Right atrium auricular region (tissue), 2 donors: Measurements from ENCODE around the gene SMARCA4. TPM values are rescaled to one million over a fixed set of nuclear protein-coding genes. Genes with fewer than 3 reads are reported as not detected.

Source experiments
- DNase-seq: peaks from one replicate; pipeline ENCODE4 v3.0.0-alpha.2; 2019; ENCODE audit warnings: low spot score
- H3K27ac ChIP-seq, 2 donors: fragments of 200-600 bp; sonication (generic); 1 replicate in 1 of 2; 2 replicates in 1 of 2; pipeline ENCODE4 v1.5.1; 2016 to 2019
- H3K27me3 ChIP-seq, 2 donors: fragments of 200-600 bp; sonication (generic); one replicate each; pipeline versions ENCODE4 v1.5.1 to v1.6.0; 2017 to 2019
- H3K36me3 ChIP-seq: fragments of 200-600 bp; sonication (generic); one replicate; pipeline ENCODE4 v1.5.1; 2016
- H3K4me1 ChIP-seq, 2 donors: fragments of 200-600 bp; sonication (generic); one replicate each; pipeline versions ENCODE4 v1.5.1 to v1.6.0; 2017 to 2019
- H3K4me3 ChIP-seq, 2 donors: fragments of 200-600 bp; sonication (generic); 1 replicate in 1 of 2; 2 replicates in 1 of 2; pipeline ENCODE4 v1.5.1; 2017 to 2019; ENCODE audit warnings: mild to moderate bottlenecking in 1 of 2, moderate library complexity in 1 of 2
- H3K9me3 ChIP-seq, 2 donors: fragments of 200-600 bp; sonication (generic); one replicate each; pipeline ENCODE4 v1.5.1; 2019
- total RNA-seq, 2 donors: library from RNA; depleted of rRNA; stranded (reverse); fragments of >200 nt; gene quantifications; one replicate each; pipeline ENCODE4 v1.1.0, GENCODE V29; 2016
- TF ChIP-seq, protein P1 (sequence below), 2 donors: fragments of 200-600 bp; sonication (generic); IDR thresholded peaks; one replicate each; pipeline ENCODE4 v1.5.1; 2019; ENCODE audit warnings: antibody characterized with exemption in 2 of 2

The SMARCA4 gene
- total RNA-seq, 2 donors from 2014 or later: 29.9 to 41.7 TPM

DNA sequence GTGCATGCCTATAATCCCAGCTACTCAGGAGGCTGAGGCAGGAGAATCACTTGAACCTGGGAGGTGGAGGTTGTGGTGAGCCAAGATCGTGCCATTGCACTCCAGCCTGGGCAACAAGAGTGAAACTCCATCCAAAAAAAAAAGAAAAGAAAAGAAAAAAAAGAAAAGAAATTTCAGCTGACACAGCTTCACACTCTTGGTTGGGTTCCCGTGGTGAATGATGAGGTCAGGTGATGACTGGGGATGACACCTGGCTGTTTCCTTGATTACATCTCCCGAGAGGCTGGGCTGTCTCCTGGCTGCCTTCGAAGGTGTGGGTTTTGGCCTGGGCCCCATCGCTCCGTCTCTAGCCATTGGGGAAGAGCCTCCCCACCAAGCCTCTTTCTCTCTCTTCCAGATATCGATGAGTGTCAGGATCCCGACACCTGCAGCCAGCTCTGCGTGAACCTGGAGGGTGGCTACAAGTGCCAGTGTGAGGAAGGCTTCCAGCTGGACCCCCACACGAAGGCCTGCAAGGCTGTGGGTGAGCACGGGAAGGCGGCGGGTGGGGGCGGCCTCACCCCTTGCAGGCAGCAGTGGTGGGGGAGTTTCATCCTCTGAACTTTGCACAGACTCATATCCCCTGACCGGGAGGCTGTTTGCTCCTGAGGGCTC is 150.4 kb downstream of the SMARCA4 start:
- Histone ChIP-seq H3K4me1 (no peaks in the 10 kb centered on the region), H3K27me3 (no peaks in the 10 kb centered on the region), H3K9me3 (no peaks in the 10 kb centered on the region), H3K4me3 (no peak overlapping the region), H3K36me3 (peaks cover 70% of the 10 kb centered on the region), H3K27ac (no peak overlapping the region)
- no peak for DNase-seq
- TF ChIP-seq, protein P1, sequence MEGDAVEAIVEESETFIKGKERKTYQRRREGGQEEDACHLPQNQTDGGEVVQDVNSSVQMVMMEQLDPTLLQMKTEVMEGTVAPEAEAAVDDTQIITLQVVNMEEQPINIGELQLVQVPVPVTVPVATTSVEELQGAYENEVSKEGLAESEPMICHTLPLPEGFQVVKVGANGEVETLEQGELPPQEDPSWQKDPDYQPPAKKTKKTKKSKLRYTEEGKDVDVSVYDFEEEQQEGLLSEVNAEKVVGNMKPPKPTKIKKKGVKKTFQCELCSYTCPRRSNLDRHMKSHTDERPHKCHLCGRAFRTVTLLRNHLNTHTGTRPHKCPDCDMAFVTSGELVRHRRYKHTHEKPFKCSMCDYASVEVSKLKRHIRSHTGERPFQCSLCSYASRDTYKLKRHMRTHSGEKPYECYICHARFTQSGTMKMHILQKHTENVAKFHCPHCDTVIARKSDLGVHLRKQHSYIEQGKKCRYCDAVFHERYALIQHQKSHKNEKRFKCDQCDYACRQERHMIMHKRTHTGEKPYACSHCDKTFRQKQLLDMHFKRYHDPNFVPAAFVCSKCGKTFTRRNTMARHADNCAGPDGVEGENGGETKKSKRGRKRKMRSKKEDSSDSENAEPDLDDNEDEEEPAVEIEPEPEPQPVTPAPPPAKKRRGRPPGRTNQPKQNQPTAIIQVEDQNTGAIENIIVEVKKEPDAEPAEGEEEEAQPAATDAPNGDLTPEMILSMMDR (IDR thresholded peaks at IDR 0.05): no peak

DNA sequence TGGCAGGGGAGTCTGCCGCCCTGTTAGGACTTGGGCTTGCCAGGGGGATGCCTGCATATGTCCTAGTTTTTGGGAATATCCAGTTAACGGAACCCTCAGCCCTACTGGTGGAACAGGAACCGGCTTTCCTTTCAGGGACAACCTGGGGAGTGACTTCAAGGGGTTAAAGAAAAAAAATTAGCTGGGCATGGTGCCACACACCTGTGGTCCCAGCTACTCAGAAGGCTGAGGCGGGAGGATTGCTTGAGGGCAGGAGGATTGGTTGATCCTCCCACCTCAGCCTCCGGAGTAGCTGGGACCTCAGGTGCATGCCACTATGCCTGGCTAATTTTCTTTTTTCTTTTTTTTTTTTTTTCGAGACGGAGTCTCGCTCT is 150.9 kb downstream of the SMARCA4 start:
- Histone ChIP-seq H3K36me3 (peaks cover 70% of the 10 kb centered on the region), H3K4me1 (no peaks in the 10 kb centered on the region), H3K9me3 (no peaks in the 10 kb centered on the region), H3K4me3 (no peak overlapping the region), H3K27ac (no peak overlapping the region), H3K27me3 (no peaks in the 10 kb centered on the region)
- TF ChIP-seq, protein P1 (IDR thresholded peaks at IDR 0.05): no peak
- DNase-seq: no peak

Other genes starting within 250 kb of the SMARCA4 start
- 100 to 1,000 TPM; 111 to 144 TPM for gene DNM2, start 243.0 kb upstream of the SMARCA4 start, total RNA-seq
- gene TMED1, start 124.8 kb upstream of the SMARCA4 start, total RNA-seq: 10 to 100 TPM; 39.3 to 50.9 TPM
- 1 to 10 TPM in 1 of 2 donors, not detected in 1; 1.5 TPM for gene C19orf38, start 112.6 kb upstream of the SMARCA4 start, total RNA-seq
- 10 to 100 TPM; 15.3 to 19.8 TPM for gene CARM1, start 89.5 kb upstream of the SMARCA4 start, total RNA-seq
- 10 to 100 TPM; 23.4 to 34.3 TPM for gene YIPF2, start 32.4 kb upstream of the SMARCA4 start, total RNA-seq
- gene TIMM29, start 32.2 kb upstream of the SMARCA4 start, total RNA-seq: 10 to 100 TPM; 16.5 to 22.0 TPM
- gene LDLR, start 128.4 kb downstream of the SMARCA4 start, total RNA-seq: 10 to 100 TPM; 13.8 to 15.9 TPM
- gene SPC24, start 194.8 kb downstream of the SMARCA4 start, total RNA-seq: 1 to 10 TPM; 1.2 to 5.7 TPM
- gene KANK2, start 236.5 kb downstream of the SMARCA4 start, total RNA-seq: 100 to 1,000 TPM; 445 to 622 TPM